Placental pericyte (primary cell): Measurements from ENCODE around the gene PLCL1. TPM values are rescaled to one million over a fixed set of nuclear protein-coding genes. Genes with fewer than 3 reads are reported as not detected.

Experiments
- total RNA-seq: library from RNA; depleted of rRNA; stranded (reverse); fragments of >200 nt; gene quantifications from 2 replicates; pipeline ENCODE4 v1.2.3, GENCODE V29; 2012

The PLCL1 gene
- total RNA-seq, result under 0.01 and 0.43 TPM in 2 replicates

GRCh38 chr2:197804049-197804757 is at the start of gene PLCL1:
Gene PLCL1, plus strand, starts transcription at chr2:197804593.

GRCh38 chr2:197784956-197785941 is 19.1 kb upstream of the PLCL1 start, which contains the start of gene BOLL:
Gene BOLL, minus strand, starts transcription at chr2:197785319. Its CDS starts 3,469 bp downstream, at chr2:197781850.

Other genes with a start within 250 kb of the PLCL1 start
- gene RFTN2, start 129.0 kb upstream of the PLCL1 start, total RNA-seq, result 4.0 TPM in 1 of 2 replicates, not detected in the other
- 4.4 and 14.0 TPM in 2 replicates for gene MARS2, start 99.2 kb upstream of the PLCL1 start, total RNA-seq
- gene BOLL, start 19.3 kb upstream of the PLCL1 start, total RNA-seq, result not detected in 2 replicates